Measurements from ENCODE around the gene RGS3. TPM values are rescaled to one million over a fixed set of nuclear protein-coding genes. Genes with fewer than 3 reads are reported as not detected.
A peak's percentile ranks its signal among the peaks of the same experiment; 100 is the strongest.

The RGS3 gene
- total and polyA plus RNA-seq, 2 of the 13 experiments (the other 11 are each of a cell fraction or from before 2014, with no cell fraction given): 17.1 to 28.8 TPM

GRCh38 chr9:113452113-113452605 lies 11.4 kb upstream of the RGS3 start:
- 67% methylated on average over 4 of the region's 4 CpGs for WGBS (ENCODE audit: low lambda C conversion rate)
- H4K20me1 ChIP-seq (ENCODE audit: insufficient read depth, low read length): no peaks in the 10 kb centered on the region
- intact Hi-C loops (cut with micrococcal nuclease; ENCODE audit: unreplicated experiment) (no loop called here), in situ Hi-C loops (cut with HindIII; ENCODE audit: extremely low pct_ligation_motif_present, low pct_unique_long_range_greater_than_20kb) (no loop called here)
- H3K27ac ChIP-seq (ENCODE audit: extremely low read length, insufficient read depth, low read length): no peak overlapping the region
- 0 out of 2 replicates have a peak, but pooled peaks have one; percentile 34 for TF ChIP-seq ZNF770 (CRISPR knock-in tag; IDR thresholded peaks at IDR 0.05)
- TF ChIP-seq ASH2L (IDR thresholded peaks at IDR 0.05; ENCODE audit: insufficient read length, low read depth, low read length): no peak
- TF ChIP-seq NR1H2 (CRISPR knock-in tag; IDR thresholded peaks at IDR 0.05; ENCODE audit: borderline replicate concordance, low read depth): no peak
- TF ChIP-seq FOSL2 (CRISPR knock-in tag; IDR thresholded peaks at IDR 0.05): no peak
- TF ChIP-seq ZNF777 (CRISPR knock-in tag; IDR thresholded peaks at IDR 0.05): no peak
- no peak for TF ChIP-seq TRIM24 (CRISPR knock-in tag; IDR thresholded peaks at IDR 0.05)
- no peaks in the 10 kb centered on the region for H3K36me3 ChIP-seq (replicated peaks in 1 of 2; ENCODE audit: control insufficient read depth in 1 of 2, insufficient read depth in 2 of 2, low read length in 2 of 2)
- ChIA-PET POLR2A (no interaction called here), CTCF (ENCODE audit: low intra/inter-chr PET ratio, low total read pairs) (no interaction called here)
- H3K27me3 ChIP-seq (ENCODE audit: control insufficient read depth in 1 of 2, insufficient read depth in 2 of 2, low read length in 2 of 2): no peaks in the 10 kb centered on the region
- H2AFZ ChIP-seq (ENCODE audit: low read length): no peak overlapping the region
- peaks cover 42% of the 10 kb centered on the region for H3K4me1 ChIP-seq (ENCODE audit: insufficient read depth, low read length)
- DNase-seq (ENCODE audit: low spot score) (no peak), FAIRE-seq (no peak), ATAC-seq (no peak)
- H3K4me3 ChIP-seq (replicated peaks in 1 of 3; ENCODE audit: insufficient read depth in 1 of 3, low read depth in 2 of 3, low read length in 3 of 3): no peak overlapping the region
- BruUV-seq (replicated peaks): no TSS peak
- H3K4me2 ChIP-seq (ENCODE audit: low read depth, low read length): no peak overlapping the region
- H3K79me2 ChIP-seq (ENCODE audit: insufficient read depth, low read length): no peaks in the 10 kb centered on the region
- no peak overlapping the region for H3K9ac ChIP-seq (ENCODE audit: insufficient read depth, low read depth, low read length)
- no peaks in the 10 kb centered on the region for H3K9me3 ChIP-seq (ENCODE audit: low read length)
